ENCODE data around the gene XRCC1. TPM values are rescaled to one million over a fixed set of nuclear protein-coding genes. Genes with fewer than 3 reads are reported as not detected.

The XRCC1 gene
- total RNA-seq, 2 donors from 2014 or later, result 24.3 to 30.2 TPM

DNA sequence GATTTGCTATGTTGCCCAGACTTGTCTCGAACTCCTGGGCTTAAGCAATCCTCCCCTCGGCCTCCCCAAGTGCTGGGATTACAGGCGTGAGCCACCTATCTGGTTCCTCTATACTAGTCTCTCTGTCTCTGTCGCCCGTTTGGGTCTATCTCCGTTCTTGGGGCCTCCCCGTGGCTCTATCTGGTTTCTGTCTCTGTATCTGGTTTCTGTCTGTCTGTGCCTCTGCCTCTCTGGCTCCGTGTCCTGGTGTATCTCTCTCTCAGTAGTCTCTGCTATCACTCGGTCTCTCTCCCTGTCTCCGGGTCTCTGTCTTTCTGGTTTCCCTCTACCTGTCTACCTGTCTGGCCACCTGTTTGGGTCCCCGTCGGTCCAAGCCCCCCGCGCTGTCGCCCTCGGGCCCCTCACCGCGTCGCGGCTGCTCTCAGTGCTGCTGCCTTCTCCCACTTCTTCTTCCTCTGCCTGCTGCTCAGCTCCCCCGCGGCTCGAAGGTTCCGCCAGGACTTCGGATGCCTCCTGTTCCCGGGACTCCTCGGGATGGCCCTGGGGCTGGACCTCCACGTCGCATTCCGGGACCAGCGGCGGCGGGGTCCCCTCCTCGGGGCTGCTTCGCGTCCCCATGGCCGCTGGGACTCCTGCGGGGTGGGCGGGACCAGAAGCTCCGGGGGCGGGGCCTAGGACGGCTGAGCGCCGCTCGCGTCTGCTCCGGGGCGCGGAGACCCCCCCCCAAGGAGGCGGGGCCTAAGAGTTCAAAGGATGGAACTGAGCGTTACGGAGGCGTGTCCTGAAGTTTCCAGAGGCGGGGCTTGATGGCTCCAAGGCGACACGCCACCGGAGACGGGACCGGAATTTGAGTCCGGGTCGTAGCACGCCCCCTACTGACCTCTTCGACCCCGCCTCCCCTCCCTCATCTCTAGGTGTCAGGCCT lies 71.6 kb downstream of the XRCC1 start:
- H3K27ac ChIP-seq, result peak overlapping the region; percentile 80 to 82
- H3K4me3 ChIP-seq, result peak overlapping the region; percentile 88
- no peaks in the 10 kb centered on the region for H3K27me3 ChIP-seq (replicated peaks; ENCODE audit: insufficient read depth)
- peaks cover 11% of the 10 kb centered on the region for H3K36me3 ChIP-seq
- H3K4me1 ChIP-seq (ENCODE audit: control insufficient read depth in 1 of 2, low read depth in 2 of 2), result peaks cover 4 to 6% of the 10 kb centered on the region in 2 donors
- no peaks in the 10 kb centered on the region for H3K9me3 ChIP-seq
- peak; percentile 97 for ATAC-seq (ENCODE audit: insufficient number of reproducible peaks, low FRiP score, low read depth)
- peak; percentile 89 for DNase-seq (ENCODE audit: low spot score)
- TF ChIP-seq, protein P1, sequence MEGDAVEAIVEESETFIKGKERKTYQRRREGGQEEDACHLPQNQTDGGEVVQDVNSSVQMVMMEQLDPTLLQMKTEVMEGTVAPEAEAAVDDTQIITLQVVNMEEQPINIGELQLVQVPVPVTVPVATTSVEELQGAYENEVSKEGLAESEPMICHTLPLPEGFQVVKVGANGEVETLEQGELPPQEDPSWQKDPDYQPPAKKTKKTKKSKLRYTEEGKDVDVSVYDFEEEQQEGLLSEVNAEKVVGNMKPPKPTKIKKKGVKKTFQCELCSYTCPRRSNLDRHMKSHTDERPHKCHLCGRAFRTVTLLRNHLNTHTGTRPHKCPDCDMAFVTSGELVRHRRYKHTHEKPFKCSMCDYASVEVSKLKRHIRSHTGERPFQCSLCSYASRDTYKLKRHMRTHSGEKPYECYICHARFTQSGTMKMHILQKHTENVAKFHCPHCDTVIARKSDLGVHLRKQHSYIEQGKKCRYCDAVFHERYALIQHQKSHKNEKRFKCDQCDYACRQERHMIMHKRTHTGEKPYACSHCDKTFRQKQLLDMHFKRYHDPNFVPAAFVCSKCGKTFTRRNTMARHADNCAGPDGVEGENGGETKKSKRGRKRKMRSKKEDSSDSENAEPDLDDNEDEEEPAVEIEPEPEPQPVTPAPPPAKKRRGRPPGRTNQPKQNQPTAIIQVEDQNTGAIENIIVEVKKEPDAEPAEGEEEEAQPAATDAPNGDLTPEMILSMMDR (IDR thresholded peaks at IDR 0.05), result no peak

DNA sequence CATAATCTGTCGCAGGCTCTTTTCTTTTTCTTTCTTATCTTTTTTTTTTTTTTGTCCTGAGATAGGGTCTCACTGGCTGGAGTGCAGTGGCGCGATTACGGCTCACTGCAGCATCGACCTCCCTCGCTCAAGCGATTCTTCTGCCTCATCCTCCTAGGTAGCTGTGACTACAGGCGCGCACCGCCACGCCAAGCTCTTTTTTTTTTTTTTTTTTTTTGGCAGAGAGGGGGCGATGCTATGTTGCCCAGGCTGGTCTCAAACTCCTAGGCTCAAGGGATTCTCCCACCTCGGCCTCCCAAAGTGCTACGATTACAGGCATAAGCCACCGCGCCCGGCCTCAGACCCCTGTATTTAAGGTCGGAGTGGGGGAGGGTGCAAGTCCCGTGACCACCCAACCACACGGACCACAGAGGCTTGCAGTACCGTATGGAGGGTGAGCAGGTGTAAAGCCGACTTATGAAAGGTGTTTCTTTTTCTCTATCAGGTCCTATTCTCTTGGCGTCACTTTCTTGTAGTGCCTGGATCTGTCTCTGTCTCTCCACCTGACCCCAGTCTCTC lies 72.8 kb downstream of the XRCC1 start:
- peaks cover 4 to 6% of the 10 kb centered on the region in 2 donors for H3K4me1 ChIP-seq (ENCODE audit: control insufficient read depth in 1 of 2, low read depth in 2 of 2)
- no peaks in the 10 kb centered on the region for H3K36me3 ChIP-seq
- no peak overlapping the region for H3K4me3 ChIP-seq
- no peaks in the 10 kb centered on the region for H3K27me3 ChIP-seq (replicated peaks; ENCODE audit: insufficient read depth)
- no peak for ATAC-seq (ENCODE audit: insufficient number of reproducible peaks, low FRiP score, low read depth)
- TF ChIP-seq, protein P1 (IDR thresholded peaks at IDR 0.05), result no peak
- DNase-seq (ENCODE audit: low spot score), result no peak
- H3K27ac ChIP-seq, result no peak overlapping the region
- no peaks in the 10 kb centered on the region for H3K9me3 ChIP-seq

DNA sequence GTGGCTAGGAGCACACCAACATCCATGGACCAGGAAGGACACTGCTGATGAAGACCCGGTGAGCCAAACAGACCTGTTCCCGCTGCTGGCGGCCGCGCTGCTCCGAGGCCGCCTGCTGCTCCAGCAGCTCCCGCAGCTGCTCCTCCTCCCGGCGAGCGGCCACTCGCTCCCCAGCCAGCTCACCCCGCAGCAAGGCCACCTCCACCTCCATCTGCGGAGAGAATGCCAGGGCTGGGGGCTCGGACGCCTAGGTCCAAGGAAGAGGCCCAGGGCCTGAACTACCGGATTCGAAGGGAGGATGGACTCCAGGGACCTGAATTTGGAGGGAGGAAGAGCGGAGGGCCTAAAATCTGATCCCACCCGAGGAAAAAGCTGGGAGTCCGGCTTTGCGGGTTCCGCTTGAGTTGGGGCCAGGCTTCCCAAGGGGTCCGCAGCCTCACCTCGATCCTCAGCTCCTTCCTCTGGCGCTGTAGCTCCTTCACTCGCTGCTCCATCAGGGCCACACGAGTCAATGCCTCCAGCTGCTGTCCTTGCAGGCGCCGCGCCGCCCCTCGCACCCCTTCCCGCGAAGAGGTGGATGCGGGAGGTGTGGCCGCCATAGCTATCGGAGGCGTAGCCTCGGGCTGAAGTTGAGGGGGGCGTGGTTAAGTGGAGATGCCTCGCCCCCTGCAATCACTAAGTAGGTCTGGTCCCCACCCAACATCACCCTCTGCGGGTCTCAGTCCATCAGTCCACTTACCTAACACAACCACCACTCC lies 73.5 kb downstream of the XRCC1 start:
- TF ChIP-seq, protein P1 (IDR thresholded peaks at IDR 0.05), result no peak
- Histone ChIP-seq H3K4me3 (no peak overlapping the region), H3K27ac (no peak overlapping the region), H3K27me3 (replicated peaks; ENCODE audit: insufficient read depth) (no peaks in the 10 kb centered on the region), H3K4me1 (ENCODE audit: control insufficient read depth in 1 of 2, low read depth in 2 of 2) (peaks cover 4 to 6% of the 10 kb centered on the region in 2 donors), H3K9me3 (no peaks in the 10 kb centered on the region), H3K36me3 (peaks cover 4% of the 10 kb centered on the region)
- DNase-seq (ENCODE audit: low spot score) (no peak), ATAC-seq (ENCODE audit: insufficient number of reproducible peaks, low FRiP score, low read depth) (no peak)

DNA sequence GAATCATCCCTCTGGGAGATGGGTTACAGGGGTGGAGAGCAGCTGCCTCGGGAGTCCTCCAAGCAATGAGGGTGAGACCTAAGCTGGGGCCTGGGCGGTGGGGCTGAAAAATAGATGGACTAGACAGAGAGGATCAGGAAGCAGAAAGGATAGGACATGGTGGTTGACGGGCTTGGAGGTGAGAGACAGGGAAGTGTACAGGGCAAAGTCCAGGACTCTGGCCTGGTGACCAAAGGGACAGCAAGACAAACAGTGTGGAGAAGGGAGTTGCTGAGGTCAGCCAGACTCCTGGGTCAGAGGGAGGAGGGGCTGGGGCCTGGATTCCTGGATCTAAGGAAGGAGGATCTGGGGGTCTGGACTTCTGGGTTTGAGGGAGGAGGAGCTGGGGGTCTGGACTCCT lies 76.3 kb downstream of the XRCC1 start:
- Histone ChIP-seq H3K9me3 (no peaks in the 10 kb centered on the region), H3K4me1 (ENCODE audit: control insufficient read depth in 1 of 2, low read depth in 2 of 2) (no peaks in the 10 kb centered on the region), H3K4me3 (no peak overlapping the region), H3K27ac (no peak overlapping the region), H3K36me3 (peaks cover 10% of the 10 kb centered on the region), H3K27me3 (replicated peaks; ENCODE audit: insufficient read depth) (no peaks in the 10 kb centered on the region)
- TF ChIP-seq, protein P1 (IDR thresholded peaks at IDR 0.05), result no peak
- no peak for DNase-seq (ENCODE audit: low spot score)
- ATAC-seq (ENCODE audit: insufficient number of reproducible peaks, low FRiP score, low read depth), result no peak
